ENCODE data around the gene DENND1C.

GRCh38 chr19:6500837-6501739 is 19.5 kb upstream of the DENND1C start:
- TF ChIP-seq CTCF (conservative IDR thresholded peaks at IDR 0.05; ENCODE audit: low read length) (no peak), EZH2phosphoT487 (IDR thresholded peaks at IDR 0.05; ENCODE audit: borderline replicate concordance) (no peak)

Measured in Loucy (cell line).